GM23248 (cell line): Measurements from ENCODE around the gene NHSL1. TPM values are rescaled to one million over a fixed set of nuclear protein-coding genes. Genes with fewer than 3 reads are reported as not detected.

Source experiments
- DNase-seq: peaks from one replicate; pipeline ENCODE4 v3.0.0-alpha.2; 2015
- H2AFZ ChIP-seq: fragments of 200-600 bp; sonication (generic); 2 replicates; pipeline ENCODE4 v1.6.1; 2016; ENCODE audit warnings: antibody characterized with exemption
- H3F3A ChIP-seq: fragments of 200-600 bp; sonication (generic); 2 replicates; pipeline ENCODE4 v1.6.1; 2016; ENCODE audit warnings: mild to moderate bottlenecking, antibody characterized with exemption, mixed run types; ENCODE audit not compliant: insufficient read depth
- H3K27ac ChIP-seq: fragments of 200-600 bp; sonication (generic); 2 replicates; pipeline ENCODE4 v1.5.1; 2016; ENCODE audit warnings: mild to moderate bottlenecking
- H3K27me3 ChIP-seq: fragments of 200-600 bp; sonication (generic); replicated peaks from 2 replicates; pipeline ENCODE4 v1.6.1; 2016; ENCODE audit warnings: mild to moderate bottlenecking; ENCODE audit not compliant: insufficient read depth
- H3K36me3 ChIP-seq: fragments of 200-600 bp; sonication (generic); 2 replicates; pipeline ENCODE4 v1.6.1; 2016; ENCODE audit warnings: low read depth, mild to moderate bottlenecking
- H3K4me1 ChIP-seq: fragments of 200-600 bp; sonication (generic); 2 replicates; pipeline ENCODE4 v1.6.1; 2016; ENCODE audit warnings: mild to moderate bottlenecking; ENCODE audit not compliant: insufficient read depth
- H3K4me2 ChIP-seq: fragments of 200-600 bp; sonication (generic); one replicate; pipeline ENCODE4 v1.6.1; 2016; ENCODE audit warnings: mild to moderate bottlenecking; ENCODE audit not compliant: unreplicated experiment
- H3K4me3 ChIP-seq: fragments of 200-600 bp; sonication (generic); 2 replicates; pipeline ENCODE4 v1.5.1; 2016; ENCODE audit warnings: mild to moderate bottlenecking
- H3K79me2 ChIP-seq: fragments of 200-600 bp; sonication (generic); 2 replicates; pipeline ENCODE4 v1.6.1; 2016; ENCODE audit warnings: mild to moderate bottlenecking; ENCODE audit not compliant: insufficient read depth
- H3K9ac ChIP-seq: fragments of 200-600 bp; sonication (generic); 2 replicates; pipeline ENCODE4 v1.6.1; 2016; ENCODE audit warnings: mild to moderate bottlenecking
- H3K9me2 ChIP-seq: fragments of 200-600 bp; sonication (generic); 2 replicates; pipeline ENCODE4 v1.6.1; 2016; ENCODE audit warnings: mixed run types, mild to moderate bottlenecking, moderate library complexity; ENCODE audit not compliant: insufficient read depth
- H3K9me3 ChIP-seq: fragments of 200-600 bp; sonication (generic); one replicate; pipeline ENCODE4 v1.6.1; 2017; ENCODE audit warnings: low read depth
- H4K20me1 ChIP-seq: fragments of 200-600 bp; sonication (generic); 2 replicates; pipeline ENCODE4 v1.6.0; 2016; ENCODE audit not compliant: insufficient read depth
- EZH2 ChIP-seq: fragments of 200-600 bp; sonication (generic); IDR thresholded peaks from 2 replicates; pipeline ENCODE4 v1.6.1; 2018; ENCODE audit warnings: antibody characterized with exemption, mild to moderate bottlenecking; ENCODE audit not compliant: insufficient read depth, poor library complexity, severe bottlenecking
- EZH2phosphoT487 ChIP-seq: fragments of 200-600 bp; sonication (generic); IDR thresholded peaks from 2 replicates; pipeline ENCODE4 v1.6.1; 2018; ENCODE audit warnings: antibody characterized with exemption, moderate library complexity, mild to moderate bottlenecking, low read depth; ENCODE audit not compliant: insufficient read depth
- WGBS, 2 experiments: methylation state at CpG; one replicate each; pipeline ENCODE4 v1.1.6; 2015 to 2017; ENCODE audit warnings: low lambda C conversion rate in 2 of 2, low coverage in 1 of 2; ENCODE audit errors: missing lambda C conversion rate in 2 of 2; 5-methylcytosine and 5-hydroxymethylcytosine counted together
- in situ Hi-C: fragments of 300-500 bp; cut with MboI; formaldehyde crosslinking; loops from 2 replicates; pipeline ENCODE4 v1.15.0; 2020
- polyA plus RNA-seq: library from polyadenylated mRNA; unstranded; fragments of >200 nt; fragmentation: Nextera tagmentation; extraction: Ambion mirVana; gene quantifications from 2 replicates; pipeline ENCODE4 v1.2.1, GENCODE V29; 2016
- total RNA-seq: library from RNA; depleted of rRNA; stranded (reverse); fragments of >200 nt; shearing (Covaris generic); gene quantifications from 2 replicates; pipeline ENCODE4 v1.2.3, GENCODE V29; 2014

The NHSL1 gene
- total and polyA plus RNA-seq, 2 experiments from 2014 or later: 3.3 to 9.4 TPM

- Histone ChIP-seq H3K4me3 (no peak overlapping the region), H3K36me3 (no peaks in the 10 kb centered on the region), H3K9ac (no peak overlapping the region), H3K9me2 (no peaks in the 10 kb centered on the region), H3K4me2 (no peak overlapping the region), H3K27ac (no peak overlapping the region), H3K79me2 (no peaks in the 10 kb centered on the region), H2AFZ (no peak overlapping the region), H4K20me1 (no peaks in the 10 kb centered on the region), H3K27me3 (no peaks in the 10 kb centered on the region), H3K4me1 (no peaks in the 10 kb centered on the region), H3K9me3 (no peaks in the 10 kb centered on the region), H3F3A (no peaks in the 10 kb centered on the region)
- in situ Hi-C loops: no loop called here
- no peak for TF ChIP-seq EZH2phosphoT487
- TF ChIP-seq EZH2: no peak
- WGBS, 2 experiments: 38% methylated on average over 3 of the region's 3 CpGs
- no peak for DNase-seq
Observed at GRCh38 chr6:138383776-138384175, 115.5 kb downstream of the NHSL1 start.

DNA sequence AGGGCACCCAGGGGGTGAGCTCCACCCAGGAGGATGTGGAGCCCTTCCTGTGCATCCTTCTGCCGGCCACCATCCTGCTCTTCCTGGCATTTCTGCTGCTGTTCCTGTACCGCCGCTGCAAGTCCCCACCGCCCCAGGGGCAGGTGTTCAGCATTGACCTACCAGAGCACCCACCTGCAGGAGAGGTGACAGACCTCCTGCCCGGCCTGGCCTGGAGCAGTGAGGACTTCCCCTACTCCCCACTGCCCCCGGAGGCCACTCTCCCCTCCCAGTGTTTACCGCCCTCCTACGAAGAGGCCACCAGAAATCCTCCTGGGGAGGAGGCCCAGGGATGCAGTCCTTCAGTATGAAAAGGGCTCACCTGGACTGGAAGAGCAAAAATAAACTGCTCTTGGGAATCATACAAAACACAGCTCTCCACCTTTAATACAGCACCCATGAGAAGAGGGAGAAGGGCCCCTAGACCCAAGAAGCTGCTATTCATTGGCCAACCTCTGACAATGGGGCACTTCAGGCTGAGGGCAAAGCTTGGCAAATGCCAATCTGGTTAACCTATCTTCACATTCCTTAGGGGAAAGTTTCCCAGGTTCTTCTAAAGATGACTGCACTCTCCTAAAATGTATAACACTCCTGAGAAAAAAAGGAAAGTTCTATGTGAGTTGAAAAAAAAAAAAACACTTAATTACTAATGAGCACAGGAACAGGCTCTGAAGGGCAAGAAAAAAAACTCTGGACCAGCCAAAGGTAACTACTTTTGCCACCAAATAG, 116.6 kb downstream of the NHSL1 start:
- 77 to 82% methylated on average over 7 to 8 of the region's 8 CpGs for WGBS, 2 experiments
- no peak overlapping the region for H3K9ac ChIP-seq

GRCh38 chr6:138378463-138378862, 120.8 kb downstream of the NHSL1 start:
- Histone ChIP-seq H3F3A (no peaks in the 10 kb centered on the region), H3K27me3 (0 out of 2 replicates have a peak, but pooled peaks cover 4% of the 10 kb centered on the region), H3K9me3 (no peaks in the 10 kb centered on the region), H3K4me3 (no peak overlapping the region), H3K9ac (no peak overlapping the region), H4K20me1 (no peaks in the 10 kb centered on the region), H3K79me2 (no peaks in the 10 kb centered on the region), H3K36me3 (no peaks in the 10 kb centered on the region), H2AFZ (no peak overlapping the region), H3K9me2 (no peaks in the 10 kb centered on the region), H3K27ac (no peak overlapping the region), H3K4me2 (no peak overlapping the region), H3K4me1 (no peaks in the 10 kb centered on the region)
- WGBS, 2 experiments: 65 to 70% methylated on average over 4 of the region's 4 CpGs
- DNase-seq: no peak
- in situ Hi-C loops: no loop called here
- TF ChIP-seq EZH2 (no peak), EZH2phosphoT487 (no peak)

More for the DNA sequence above, 116.6 kb downstream of the NHSL1 start:
- Histone ChIP-seq H2AFZ (no peak overlapping the region), H4K20me1 (no peaks in the 10 kb centered on the region), H3K27me3 (no peaks in the 10 kb centered on the region), H3K4me1 (no peaks in the 10 kb centered on the region), H3K4me3 (no peak overlapping the region), H3K36me3 (no peaks in the 10 kb centered on the region), H3K9me2 (no peaks in the 10 kb centered on the region), H3K79me2 (no peaks in the 10 kb centered on the region), H3K4me2 (no peak overlapping the region), H3K27ac (no peak overlapping the region), H3K9me3 (no peaks in the 10 kb centered on the region), H3F3A (no peaks in the 10 kb centered on the region)
- in situ Hi-C loops: no loop called here
- DNase-seq: no peak
- TF ChIP-seq EZH2phosphoT487: no peak
- TF ChIP-seq EZH2: no peak

- in situ Hi-C loops: no loop called here
- no peaks in the 10 kb centered on the region for H3K79me2 ChIP-seq
- no peak within 1 kb of the TSS for H3K4me2 ChIP-seq
- H4K20me1 ChIP-seq: no peaks in the 10 kb centered on the region
- H3K27me3 ChIP-seq: 0 out of 2 replicates have a peak, but pooled peaks cover 4% of the 10 kb centered on the region
- TF ChIP-seq EZH2 (no peak), EZH2phosphoT487 (no peak)
- H3K36me3 ChIP-seq: no peaks in the 10 kb centered on the region
- no peak within 1 kb of the TSS for H3K4me3 ChIP-seq
- H3K27ac ChIP-seq: no peak within 1 kb of the TSS
- DNase-seq: no peak
- WGBS, 2 experiments: 70% methylated on average over 6 of the region's 6 CpGs
- no peaks in the 10 kb centered on the region for H3K9me2 ChIP-seq
- H3K9me3 ChIP-seq: no peaks in the 10 kb centered on the region
- no peak within 1 kb of the TSS for H2AFZ ChIP-seq
- H3K4me1 ChIP-seq: no peaks in the 10 kb centered on the region
- H3F3A ChIP-seq: no peaks in the 10 kb centered on the region
- H3K9ac ChIP-seq: no peak within 1 kb of the TSS
Observed at GRCh38 chr6:138377844-138378243, 121.5 kb downstream of the NHSL1 start, which contains the start of gene SMIM28. Gene SMIM28 (plus strand): TSS chr6:138377905. CDS start chr6:138378073, 168 bp downstream.
